ENCODE data around the gene ATP2A2.

Gene ATP2A2

DNA sequence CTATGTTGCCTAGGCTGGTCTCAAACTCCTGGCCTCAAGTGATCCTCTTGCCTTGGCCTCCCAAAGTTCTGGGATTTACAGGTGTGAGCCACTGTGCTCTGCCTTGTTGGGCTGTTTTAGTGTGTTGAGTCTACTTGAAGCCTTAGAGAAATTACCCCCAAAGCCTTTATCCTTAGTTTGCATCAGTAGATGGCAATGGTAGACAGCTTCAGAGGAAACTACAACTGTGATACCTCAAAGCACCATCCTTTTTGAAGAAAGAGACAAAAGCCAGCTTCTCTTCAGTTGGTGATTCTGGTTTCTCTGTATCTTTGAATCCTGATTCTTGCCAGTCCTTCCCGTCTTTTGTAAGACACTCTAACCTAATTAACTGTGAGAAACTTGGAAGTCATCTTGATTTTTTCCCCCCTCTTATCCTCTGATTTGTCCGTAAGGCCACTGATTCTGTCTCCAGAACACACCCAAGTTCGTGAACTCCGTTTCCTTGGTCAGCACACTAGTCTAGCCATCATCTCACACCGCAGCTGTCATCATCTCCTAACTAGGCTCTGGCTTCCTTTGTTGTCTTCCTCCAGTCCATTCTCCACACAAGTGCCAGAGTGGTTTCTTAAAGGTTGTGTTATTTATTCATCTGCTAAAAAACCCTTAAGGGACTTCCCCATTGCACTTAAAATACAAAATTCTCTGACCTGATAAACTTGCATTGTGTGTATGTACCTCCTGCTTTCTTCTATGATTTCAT, 20.2 kb downstream of the ATP2A2 start:
- Histone ChIP-seq H3K36me3 (ENCODE audit: control insufficient read depth, insufficient read depth, low read length) (peaks cover 98% of the 10 kb centered on the region), H3K4me1 (ENCODE audit: control insufficient read depth, insufficient read depth, low read length, poor library complexity, severe bottlenecking) (no peaks in the 10 kb centered on the region), H3K27ac (ENCODE audit: low read depth, low read length, severe bottlenecking) (no peak overlapping the region), H3K4me3 (ENCODE audit: extremely low read depth, insufficient read depth, low read length, poor library complexity, severe bottlenecking) (no peak overlapping the region), H3K9me3 (ENCODE audit: control insufficient read depth, low read length) (no peaks in the 10 kb centered on the region)
- WGBS, 2 experiments (ENCODE audit: insufficient coverage in 2 of 2): 87 to 97% methylated on average over 4 to 5 of the region's 5 CpGs

DNA sequence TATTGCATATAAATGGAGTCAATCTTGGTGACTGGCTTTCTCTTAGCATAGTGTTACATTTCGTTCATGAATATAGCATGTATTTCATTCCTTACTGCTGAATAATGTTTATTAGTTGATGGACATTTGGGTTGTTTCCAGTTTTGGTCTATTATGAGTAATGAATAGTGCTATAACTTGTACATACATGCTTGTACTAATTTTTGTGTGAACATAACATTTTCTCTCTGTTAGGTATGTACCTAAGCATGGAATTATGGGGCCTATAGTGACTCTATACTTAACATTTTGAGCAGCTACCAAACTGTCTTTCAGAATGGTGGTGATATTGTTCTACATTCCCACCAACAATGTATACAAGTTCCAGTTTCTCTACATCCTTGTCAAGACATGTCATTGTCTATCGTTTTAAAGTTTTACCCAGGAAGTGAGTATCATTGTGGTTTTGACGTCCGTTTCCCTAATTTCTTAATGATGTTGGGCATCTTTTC, 23.1 kb downstream of the ATP2A2 start:
- H3K27ac ChIP-seq (ENCODE audit: low read depth, low read length, severe bottlenecking): no peak overlapping the region

DNA sequence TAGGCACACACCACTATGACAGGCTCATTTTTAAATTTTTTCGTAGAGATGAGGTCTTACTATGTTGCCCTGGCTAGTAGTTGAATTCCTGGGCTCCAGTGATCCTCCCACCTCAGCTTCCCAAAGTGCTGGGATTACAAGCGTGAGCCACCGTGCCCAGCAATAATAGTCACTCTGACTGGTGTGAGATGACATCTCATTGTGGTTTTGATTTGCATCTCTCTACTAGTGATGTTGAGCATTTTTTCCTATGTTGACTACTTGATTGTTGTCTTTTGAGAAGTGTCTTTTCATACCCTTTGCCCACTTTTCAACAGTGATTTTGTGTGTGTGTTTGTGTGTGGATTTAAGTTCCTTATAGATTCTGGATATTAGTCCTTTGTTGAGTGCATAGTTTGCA, 26.3 kb downstream of the ATP2A2 start:
- peaks cover 90% of the 10 kb centered on the region for H3K36me3 ChIP-seq (ENCODE audit: control insufficient read depth, insufficient read depth, low read length)
- H3K9me3 ChIP-seq (ENCODE audit: control insufficient read depth, low read length): no peaks in the 10 kb centered on the region
- 89 to 100% methylated on average over 2 to 3 of the region's 3 CpGs for WGBS, 2 experiments (ENCODE audit: insufficient coverage in 2 of 2)
- H3K27ac ChIP-seq (ENCODE audit: low read depth, low read length, severe bottlenecking): no peak overlapping the region
- H3K4me3 ChIP-seq (ENCODE audit: extremely low read depth, insufficient read depth, low read length, poor library complexity, severe bottlenecking): no peak overlapping the region
- peaks cover 2% of the 10 kb centered on the region for H3K4me1 ChIP-seq (ENCODE audit: control insufficient read depth, insufficient read depth, low read length, poor library complexity, severe bottlenecking)

More for the DNA sequence above, 23.1 kb downstream of the ATP2A2 start:
- 83 to 96% methylated on average over 3 of the region's 4 CpGs for WGBS, 2 experiments (ENCODE audit: insufficient coverage in 2 of 2)
- Histone ChIP-seq H3K4me3 (ENCODE audit: extremely low read depth, insufficient read depth, low read length, poor library complexity, severe bottlenecking) (no peak overlapping the region), H3K4me1 (ENCODE audit: control insufficient read depth, insufficient read depth, low read length, poor library complexity, severe bottlenecking) (no peaks in the 10 kb centered on the region), H3K36me3 (ENCODE audit: control insufficient read depth, insufficient read depth, low read length) (peaks cover 96% of the 10 kb centered on the region), H3K9me3 (ENCODE audit: control insufficient read depth, low read length) (no peaks in the 10 kb centered on the region)

DNA sequence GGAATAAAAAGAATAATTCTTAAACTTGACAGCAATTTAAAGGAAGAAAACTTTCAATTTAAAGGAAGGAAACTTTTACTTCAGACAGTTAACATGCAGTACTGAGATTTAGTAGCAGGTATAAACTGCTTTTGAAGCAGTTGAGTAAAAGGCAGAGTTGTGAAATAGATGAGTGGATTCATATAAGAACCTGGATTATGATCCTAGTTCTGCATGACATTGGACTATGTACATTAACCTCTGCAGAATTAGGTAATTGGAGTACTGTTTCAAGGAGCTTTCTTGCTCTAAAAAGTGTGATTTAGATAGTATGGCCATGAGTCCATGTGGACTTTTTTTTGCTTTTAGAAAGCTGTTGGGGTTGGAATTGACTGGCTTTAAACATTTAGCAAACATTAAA, 29.7 kb downstream of the ATP2A2 start:
- Histone ChIP-seq H3K9me3 (ENCODE audit: control insufficient read depth, low read length) (no peaks in the 10 kb centered on the region), H3K4me1 (ENCODE audit: control insufficient read depth, insufficient read depth, low read length, poor library complexity, severe bottlenecking) (peaks cover 8% of the 10 kb centered on the region), H3K27ac (ENCODE audit: low read depth, low read length, severe bottlenecking) (no peak overlapping the region), H3K36me3 (ENCODE audit: control insufficient read depth, insufficient read depth, low read length) (peaks cover 89% of the 10 kb centered on the region), H3K4me3 (ENCODE audit: extremely low read depth, insufficient read depth, low read length, poor library complexity, severe bottlenecking) (no peak overlapping the region)

DNA sequence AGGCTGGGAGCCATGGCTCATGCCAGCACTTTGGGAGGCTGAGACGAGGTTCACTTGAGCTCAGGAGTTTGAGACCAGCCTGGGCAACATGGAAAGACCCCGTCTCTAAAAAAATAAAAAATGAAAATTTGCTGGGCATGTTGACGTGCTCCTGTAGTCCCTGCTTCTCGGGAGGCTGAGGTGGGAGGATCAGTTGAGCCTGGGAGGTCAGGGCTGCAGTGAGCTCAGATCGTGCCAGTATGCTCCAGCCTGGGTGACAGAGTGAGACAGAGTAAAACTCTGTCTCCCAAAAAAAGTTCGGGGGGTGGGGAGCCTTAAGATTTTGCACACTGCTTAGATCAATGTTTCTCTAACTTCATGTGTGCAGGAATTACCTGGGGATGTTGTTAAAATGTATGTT, 30.9 kb downstream of the ATP2A2 start:
- Histone ChIP-seq H3K9me3 (ENCODE audit: control insufficient read depth, low read length) (no peaks in the 10 kb centered on the region), H3K4me1 (ENCODE audit: control insufficient read depth, insufficient read depth, low read length, poor library complexity, severe bottlenecking) (peaks cover 8% of the 10 kb centered on the region), H3K27ac (ENCODE audit: low read depth, low read length, severe bottlenecking) (no peak overlapping the region), H3K4me3 (ENCODE audit: extremely low read depth, insufficient read depth, low read length, poor library complexity, severe bottlenecking) (no peak overlapping the region), H3K36me3 (ENCODE audit: control insufficient read depth, insufficient read depth, low read length) (peaks cover 86% of the 10 kb centered on the region)
- 89 to 93% methylated on average over 6 of the region's 6 CpGs for WGBS, 2 experiments (ENCODE audit: insufficient coverage in 2 of 2)

- WGBS, 2 experiments (ENCODE audit: insufficient coverage in 2 of 2): 94 to 100% methylated on average over 4 to 6 of the region's 10 CpGs
- no peaks in the 10 kb centered on the region for H3K9me3 ChIP-seq (ENCODE audit: control insufficient read depth, low read length)
- H3K27ac ChIP-seq (ENCODE audit: low read depth, low read length, severe bottlenecking): peak overlapping the region; percentile 49
- H3K4me1 ChIP-seq (ENCODE audit: control insufficient read depth, insufficient read depth, low read length, poor library complexity, severe bottlenecking): peaks cover 11% of the 10 kb centered on the region
- peaks cover 83% of the 10 kb centered on the region for H3K36me3 ChIP-seq (ENCODE audit: control insufficient read depth, insufficient read depth, low read length)
- H3K4me3 ChIP-seq (ENCODE audit: extremely low read depth, insufficient read depth, low read length, poor library complexity, severe bottlenecking): no peak overlapping the region
Observed at GRCh38 chr12:110312581-110313360, 31.7 kb downstream of the ATP2A2 start.

- Histone ChIP-seq H3K36me3 (ENCODE audit: control insufficient read depth, insufficient read depth, low read length) (peaks cover 84% of the 10 kb centered on the region), H3K27ac (ENCODE audit: low read depth, low read length, severe bottlenecking) (no peak overlapping the region), H3K9me3 (ENCODE audit: control insufficient read depth, low read length) (no peaks in the 10 kb centered on the region), H3K4me1 (ENCODE audit: control insufficient read depth, insufficient read depth, low read length, poor library complexity, severe bottlenecking) (peaks cover 11% of the 10 kb centered on the region), H3K4me3 (ENCODE audit: extremely low read depth, insufficient read depth, low read length, poor library complexity, severe bottlenecking) (no peak overlapping the region)
- WGBS, 2 experiments (ENCODE audit: insufficient coverage in 2 of 2): 85 to 100% methylated on average over 1 to 2 of the region's 2 CpGs
Observed at GRCh38 chr12:110314308-110314707, 33.3 kb downstream of the ATP2A2 start.

DNA sequence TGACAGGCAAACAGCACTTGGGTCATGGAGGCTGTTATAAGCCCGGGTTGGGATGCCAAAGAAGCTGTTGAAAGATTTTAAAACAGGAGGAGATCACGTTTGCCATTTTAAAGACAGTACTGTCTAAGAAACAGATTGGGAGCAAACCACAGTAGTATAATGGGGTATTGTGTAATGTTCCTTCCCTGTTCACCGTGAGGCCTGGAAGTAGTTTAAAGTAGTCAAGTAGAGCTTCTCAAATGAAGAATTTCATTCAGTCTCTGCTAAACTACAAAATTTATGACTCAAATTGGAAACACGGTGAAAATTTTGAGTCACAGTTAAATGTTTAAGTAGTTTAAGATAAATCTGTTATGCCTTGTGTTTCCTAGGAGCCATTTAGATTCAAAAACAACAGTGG, 35.8 kb downstream of the ATP2A2 start:
- Histone ChIP-seq H3K9me3 (ENCODE audit: control insufficient read depth, low read length) (no peaks in the 10 kb centered on the region), H3K27ac (ENCODE audit: low read depth, low read length, severe bottlenecking) (no peak overlapping the region), H3K4me1 (ENCODE audit: control insufficient read depth, insufficient read depth, low read length, poor library complexity, severe bottlenecking) (peaks cover 11% of the 10 kb centered on the region), H3K4me3 (ENCODE audit: extremely low read depth, insufficient read depth, low read length, poor library complexity, severe bottlenecking) (no peak overlapping the region), H3K36me3 (ENCODE audit: control insufficient read depth, insufficient read depth, low read length) (peaks cover 85% of the 10 kb centered on the region)
- 85 to 100% methylated on average over 2 to 3 of the region's 4 CpGs for WGBS, 2 experiments (ENCODE audit: insufficient coverage in 2 of 2)

GRCh38 chr12:110317911-110318310, 36.9 kb downstream of the ATP2A2 start:
- no peaks in the 10 kb centered on the region for H3K9me3 ChIP-seq (ENCODE audit: control insufficient read depth, low read length)
- H3K27ac ChIP-seq (ENCODE audit: low read depth, low read length, severe bottlenecking): peak overlapping the region; percentile 73
- 94 to 100% methylated on average over 2 of the region's 2 CpGs for WGBS, 2 experiments (ENCODE audit: insufficient coverage in 2 of 2)
- H3K4me1 ChIP-seq (ENCODE audit: control insufficient read depth, insufficient read depth, low read length, poor library complexity, severe bottlenecking): peaks cover 7% of the 10 kb centered on the region
- no peak overlapping the region for H3K4me3 ChIP-seq (ENCODE audit: extremely low read depth, insufficient read depth, low read length, poor library complexity, severe bottlenecking)
- H3K36me3 ChIP-seq (ENCODE audit: control insufficient read depth, insufficient read depth, low read length): peaks cover 85% of the 10 kb centered on the region

GRCh38 chr12:110320550-110320949, 39.5 kb downstream of the ATP2A2 start:
- Histone ChIP-seq H3K4me1 (ENCODE audit: control insufficient read depth, insufficient read depth, low read length, poor library complexity, severe bottlenecking) (peaks cover 4% of the 10 kb centered on the region), H3K9me3 (ENCODE audit: control insufficient read depth, low read length) (no peaks in the 10 kb centered on the region), H3K27ac (ENCODE audit: low read depth, low read length, severe bottlenecking) (no peak overlapping the region), H3K36me3 (ENCODE audit: control insufficient read depth, insufficient read depth, low read length) (peaks cover 84% of the 10 kb centered on the region), H3K4me3 (ENCODE audit: extremely low read depth, insufficient read depth, low read length, poor library complexity, severe bottlenecking) (no peak overlapping the region)
- 100% methylated on average over 2 of the region's 3 CpGs for WGBS, 2 experiments (ENCODE audit: insufficient coverage in 2 of 2)

DNA sequence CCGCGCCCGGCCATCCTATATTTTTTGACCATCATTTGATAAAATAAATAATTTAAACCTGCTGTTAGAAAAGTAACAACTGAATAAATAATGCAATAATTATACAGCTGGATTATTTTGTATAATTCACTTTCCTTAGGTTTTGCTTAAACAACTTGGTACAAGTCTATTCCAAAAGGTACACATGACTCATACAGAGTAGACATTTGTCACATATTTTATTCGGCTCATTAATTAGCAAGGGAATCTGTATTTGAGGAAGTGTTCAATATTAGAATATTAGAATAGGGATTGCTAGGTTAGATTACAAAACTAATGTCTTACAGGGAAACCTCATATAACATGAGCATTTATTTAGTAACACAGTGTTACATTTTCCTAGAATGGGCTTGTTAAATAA, 48.7 kb downstream of the ATP2A2 start:
- WGBS, 2 experiments (ENCODE audit: insufficient coverage in 2 of 2): no CpG with 5 or more reads among the region's 4 CpGs
- Histone ChIP-seq H3K4me3 (ENCODE audit: extremely low read depth, insufficient read depth, low read length, poor library complexity, severe bottlenecking) (no peak overlapping the region), H3K36me3 (ENCODE audit: control insufficient read depth, insufficient read depth, low read length) (peaks cover 96% of the 10 kb centered on the region), H3K27ac (ENCODE audit: low read depth, low read length, severe bottlenecking) (no peak overlapping the region), H3K4me1 (ENCODE audit: control insufficient read depth, insufficient read depth, low read length, poor library complexity, severe bottlenecking) (peaks cover 4% of the 10 kb centered on the region), H3K9me3 (ENCODE audit: control insufficient read depth, low read length) (no peaks in the 10 kb centered on the region)
